HEK293 (cell line): ENCODE measurements around the gene NEK6.

Source experiments
- CTCF ChIA-PET: fragments of 350-600 bp; formaldehyde crosslinking; extraction: SDS; loops from one replicate; lab custom pipeline; 2021; ENCODE audit warnings: antibody characterized with exemption; lab: Yijun Ruan, JAX
- POLR2A ChIA-PET: fragments of 300-600 bp; formaldehyde crosslinking; extraction: SDS; loops from one replicate; lab custom pipeline; 2020; ENCODE audit warnings: antibody characterized with exemption, inconsistent platforms; lab: Yijun Ruan, JAX
- H3K27ac ChIP-seq: fragments of 200-500 bp; sonication (Bioruptor generic); 2 replicates; pipeline ENCODE4 v1.5.1; 2014; ENCODE audit warnings: low read depth, low read length, control low read depth, inconsistent platforms; ENCODE audit errors: extremely low read depth
- H3K36me3 ChIP-seq, 2 experiments: fragments of 200-500 bp in 1 of 2; sonication (Bioruptor generic) in 1 of 2; 1 replicate in 1 of 2; 2 replicates in 1 of 2; pipeline ENCODE4 v1.5.1; 2014 to 2017; ENCODE audit warnings: inconsistent platforms in 2 of 2, low read length in 2 of 2; ENCODE audit not compliant: control insufficient read depth in 2 of 2, insufficient read depth in 1 of 2
- H3K4me1 ChIP-seq: fragments of 200-500 bp; sonication (Bioruptor generic); 2 replicates; pipeline ENCODE4 v1.5.1; 2014; ENCODE audit warnings: mild to moderate bottlenecking, low read length, inconsistent platforms; ENCODE audit not compliant: control insufficient read depth, insufficient read depth
- H3K4me3 ChIP-seq: 2 replicates; pipeline ENCODE4 v1.5.1; 2011; ENCODE audit warnings: low read depth, mild to moderate bottlenecking, control low read depth, low read length, moderate library complexity
- H3K9me3 ChIP-seq: fragments of 200-500 bp; sonication (Bioruptor generic); 2 replicates; pipeline ENCODE4 v1.5.1; 2014; ENCODE audit warnings: low read depth, low read length, inconsistent platforms; ENCODE audit not compliant: control insufficient read depth, insufficient read depth
- GLIS1 ChIP-seq: fragments of 450-650 bp; formaldehyde crosslinking; IDR thresholded peaks from 2 replicates; pipeline ENCODE4 v1.5.1; 2016; ENCODE audit warnings: missing biosample characterization, missing genetic modification characterization
- TCF7L2 ChIP-seq: IDR thresholded peaks from 2 replicates; pipeline ENCODE4 v1.6.1; 2011; ENCODE audit warnings: low read depth, mild to moderate bottlenecking, inconsistent platforms, low read length, moderate library complexity, borderline replicate concordance
- ZEB2 ChIP-seq: fragments of 450-650 bp; formaldehyde crosslinking; IDR thresholded peaks from 2 replicates; pipeline ENCODE4 v1.5.1; 2016; ENCODE audit warnings: missing biosample characterization, missing genetic modification characterization
- ZNF146 ChIP-seq: fragments of 450-650 bp; formaldehyde crosslinking; IDR thresholded peaks from 2 replicates; pipeline ENCODE4 v1.5.1; 2016; ENCODE audit warnings: missing biosample characterization, missing genetic modification characterization
- ZNF366 ChIP-seq: fragments of 450-650 bp; formaldehyde crosslinking; conservative IDR thresholded peaks from 2 replicates; pipeline ENCODE4 v1.5.1; 2016; ENCODE audit warnings: missing biosample characterization, missing genetic modification characterization
- ZNF488 ChIP-seq: fragments of 450-650 bp; formaldehyde crosslinking; IDR thresholded peaks from 2 replicates; pipeline ENCODE4 v1.5.1; 2016; ENCODE audit warnings: missing biosample characterization, missing genetic modification characterization
- ZNF544 ChIP-seq: fragments of 450-650 bp; formaldehyde crosslinking; IDR thresholded peaks from 2 replicates; pipeline ENCODE4 v1.5.0; 2017; ENCODE audit warnings: missing biosample characterization, missing genetic modification characterization
- ZNF600 ChIP-seq: fragments of 450-650 bp; formaldehyde crosslinking; IDR thresholded peaks from 2 replicates; pipeline ENCODE4 v1.5.1; 2016; ENCODE audit warnings: missing biosample characterization, missing genetic modification characterization
- ZNF629 ChIP-seq: fragments of 450-650 bp; formaldehyde crosslinking; IDR thresholded peaks from 2 replicates; pipeline ENCODE4 v1.5.1; 2017; ENCODE audit warnings: missing biosample characterization, missing genetic modification characterization
- ZNF660 ChIP-seq: fragments of 450-650 bp; IDR thresholded peaks from 2 replicates; pipeline ENCODE4 v1.5.1; 2018; ENCODE audit warnings: missing biosample characterization, mild to moderate bottlenecking, missing genetic modification characterization
- ZSCAN30 ChIP-seq: fragments of 450-650 bp; IDR thresholded peaks from 2 replicates; pipeline ENCODE4 v1.5.1; 2018; ENCODE audit warnings: missing biosample characterization, mild to moderate bottlenecking, missing genetic modification characterization, moderate library complexity
- TF ChIP-seq, protein P1 (sequence below): fragments of 450-650 bp; formaldehyde crosslinking; IDR thresholded peaks from 2 replicates; pipeline ENCODE4 v1.5.1; 2016; ENCODE audit warnings: missing biosample characterization, missing genetic modification characterization
- TF ChIP-seq, protein P2 (sequence below): fragments of 450-650 bp; formaldehyde crosslinking; IDR thresholded peaks from 2 replicates; pipeline ENCODE4; 2016; ENCODE audit warnings: missing biosample characterization, missing genetic modification characterization

Gene NEK6

DNA sequence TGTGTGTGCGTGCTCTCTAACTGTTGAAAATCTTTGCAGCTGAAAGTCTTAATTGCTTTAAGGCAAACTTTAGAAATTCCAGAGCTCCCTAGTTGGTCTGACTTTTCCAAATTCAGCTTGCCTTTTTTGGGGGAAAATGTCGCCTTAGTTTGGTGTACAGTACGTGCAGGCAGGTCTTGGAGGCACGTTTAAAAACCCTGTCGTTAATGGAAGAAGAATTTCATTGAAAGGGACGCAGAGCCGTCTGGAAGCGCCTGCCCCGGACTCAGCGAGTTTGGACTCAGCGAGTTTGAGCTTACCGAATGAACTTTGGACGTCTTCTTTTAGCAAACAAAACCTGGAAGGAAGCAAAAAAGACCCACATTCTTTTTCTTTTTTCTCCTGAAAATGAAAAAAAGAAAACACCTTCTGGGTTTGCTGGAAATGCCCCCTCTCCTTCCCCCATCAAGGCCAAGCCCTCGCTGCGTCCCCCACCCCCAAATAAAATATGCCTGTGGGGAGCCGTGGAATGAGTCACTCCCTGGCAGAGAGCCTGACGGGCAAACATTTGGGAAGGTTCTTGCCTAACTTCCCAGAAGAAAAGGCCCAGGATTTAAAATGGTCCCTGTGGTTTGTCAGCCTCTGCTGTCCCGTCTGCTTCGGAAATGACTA lies 1.5 kb downstream of the NEK6 start (continued):
- TF ChIP-seq ZNF629 (tag by site-specific recombination): peak; percentile 24; the same call in 1 of the 2 replicates
- TF ChIP-seq ZNF660: 0 out of 2 replicates have a peak, but pooled peaks have one; percentile 55
- TF ChIP-seq, protein P1, sequence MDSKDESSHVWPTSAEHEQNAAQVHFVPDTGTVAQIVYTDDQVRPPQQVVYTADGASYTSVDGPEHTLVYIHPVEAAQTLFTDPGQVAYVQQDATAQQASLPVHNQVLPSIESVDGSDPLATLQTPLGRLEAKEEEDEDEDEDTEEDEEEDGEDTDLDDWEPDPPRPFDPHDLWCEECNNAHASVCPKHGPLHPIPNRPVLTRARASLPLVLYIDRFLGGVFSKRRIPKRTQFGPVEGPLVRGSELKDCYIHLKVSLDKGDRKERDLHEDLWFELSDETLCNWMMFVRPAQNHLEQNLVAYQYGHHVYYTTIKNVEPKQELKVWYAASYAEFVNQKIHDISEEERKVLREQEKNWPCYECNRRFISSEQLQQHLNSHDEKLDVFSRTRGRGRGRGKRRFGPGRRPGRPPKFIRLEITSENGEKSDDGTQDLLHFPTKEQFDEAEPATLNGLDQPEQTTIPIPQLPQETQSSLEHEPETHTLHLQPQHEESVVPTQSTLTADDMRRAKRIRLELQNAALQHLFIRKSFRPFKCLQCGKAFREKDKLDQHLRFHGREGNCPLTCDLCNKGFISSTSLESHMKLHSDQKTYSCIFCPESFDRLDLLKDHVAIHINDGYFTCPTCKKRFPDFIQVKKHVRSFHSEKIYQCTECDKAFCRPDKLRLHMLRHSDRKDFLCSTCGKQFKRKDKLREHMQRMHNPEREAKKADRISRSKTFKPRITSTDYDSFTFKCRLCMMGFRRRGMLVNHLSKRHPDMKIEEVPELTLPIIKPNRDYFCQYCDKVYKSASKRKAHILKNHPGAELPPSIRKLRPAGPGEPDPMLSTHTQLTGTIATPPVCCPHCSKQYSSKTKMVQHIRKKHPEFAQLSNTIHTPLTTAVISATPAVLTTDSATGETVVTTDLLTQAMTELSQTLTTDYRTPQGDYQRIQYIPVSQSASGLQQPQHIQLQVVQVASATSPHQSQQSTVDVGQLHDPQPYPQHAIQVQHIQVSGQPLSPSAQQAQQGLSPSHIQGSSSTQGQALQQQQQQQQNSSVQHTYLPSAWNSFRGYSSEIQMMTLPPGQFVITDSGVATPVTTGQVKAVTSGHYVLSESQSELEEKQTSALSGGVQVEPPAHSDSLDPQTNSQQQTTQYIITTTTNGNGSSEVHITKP: peak; percentile 72
- TF ChIP-seq GLIS1: peak; percentile 38; the same call in 1 of the 2 replicates
- TF ChIP-seq ZEB2 (tag by site-specific recombination): peak; percentile 35; the same call in 1 of the 2 replicates
- TF ChIP-seq, all 188 proteins: peak for 18

DNA sequence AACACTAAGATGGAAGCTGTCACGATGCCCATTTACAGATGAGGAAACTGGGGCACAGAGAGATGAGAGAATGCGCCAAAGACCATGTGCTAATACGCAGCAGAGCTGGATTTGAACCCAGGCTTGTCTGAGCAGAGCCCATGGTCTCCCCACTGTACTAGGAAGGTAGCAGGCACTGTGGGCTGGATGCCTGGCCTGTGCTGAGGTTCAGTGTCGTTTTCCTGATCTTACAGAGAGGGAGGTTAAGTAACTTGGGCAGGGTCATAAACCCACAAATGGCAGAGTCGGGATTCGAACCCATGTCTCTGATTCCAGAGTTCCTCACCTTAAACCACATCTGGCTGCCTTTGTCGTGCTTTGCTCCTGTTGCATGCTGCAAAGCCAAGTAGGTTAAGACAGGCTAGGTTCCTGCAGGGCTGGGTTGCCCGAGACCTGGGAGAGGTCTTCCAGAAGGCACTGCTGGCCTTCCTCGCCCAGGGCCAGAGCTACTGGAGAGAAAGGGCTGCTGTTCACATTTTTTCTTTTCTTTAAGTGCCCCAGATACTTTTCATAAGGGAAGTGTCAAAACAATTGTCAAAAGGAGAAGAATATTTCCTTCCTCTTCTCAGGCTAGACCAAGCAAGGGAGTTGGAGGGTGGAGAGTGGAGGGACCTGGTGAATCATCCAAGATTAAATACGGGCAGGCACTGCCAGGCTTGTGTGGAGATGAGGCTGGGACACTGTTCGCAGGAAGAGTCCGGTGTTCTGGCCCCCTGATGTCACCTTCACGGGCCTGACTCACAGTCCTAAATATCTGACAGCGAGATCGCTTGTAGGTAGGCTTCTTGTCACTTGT lies 3.2 kb downstream of the NEK6 start:
- H3K27ac ChIP-seq: no peak overlapping the region
- POLR2A ChIA-PET: no interaction called here
- peaks cover 5% of the 10 kb centered on the region for H3K4me1 ChIP-seq
- TF ChIP-seq ZNF629 (tag by site-specific recombination) (no peak), ZNF544 (tag by site-specific recombination) (no peak), ZNF146 (tag by site-specific recombination) (no peak), ZSCAN30 (tag by site-specific recombination) (no peak), ZNF366 (tag by site-specific recombination) (0 out of 2 replicates have a peak, but pooled peaks have one; percentile 24), ZNF600 (peak; percentile 91), TCF7L2 (no peak)
- TF ChIP-seq, protein P1: peak; percentile 87
- no peak overlapping the region for H3K4me3 ChIP-seq
- H3K9me3 ChIP-seq: no peaks in the 10 kb centered on the region
- CTCF ChIA-PET: interaction anchor here (0.7 kb wide), 1 partner anchor 1555 kb away, joined by 3 read pairs; no protein-coding TSS in a partner anchor
- no peaks in the 10 kb centered on the region for H3K36me3 ChIP-seq

- Histone ChIP-seq H3K27ac (no peak overlapping the region), H3K4me3 (no peak overlapping the region), H3K9me3 (no peaks in the 10 kb centered on the region), H3K36me3 (no peaks in the 10 kb centered on the region), H3K4me1 (peaks cover 5% of the 10 kb centered on the region)
- ChIA-PET POLR2A (no interaction called here), CTCF (no interaction called here)
- TF ChIP-seq ZNF488 (tag by site-specific recombination) (no peak), ZNF660 (no peak)
- TF ChIP-seq, protein P2, sequence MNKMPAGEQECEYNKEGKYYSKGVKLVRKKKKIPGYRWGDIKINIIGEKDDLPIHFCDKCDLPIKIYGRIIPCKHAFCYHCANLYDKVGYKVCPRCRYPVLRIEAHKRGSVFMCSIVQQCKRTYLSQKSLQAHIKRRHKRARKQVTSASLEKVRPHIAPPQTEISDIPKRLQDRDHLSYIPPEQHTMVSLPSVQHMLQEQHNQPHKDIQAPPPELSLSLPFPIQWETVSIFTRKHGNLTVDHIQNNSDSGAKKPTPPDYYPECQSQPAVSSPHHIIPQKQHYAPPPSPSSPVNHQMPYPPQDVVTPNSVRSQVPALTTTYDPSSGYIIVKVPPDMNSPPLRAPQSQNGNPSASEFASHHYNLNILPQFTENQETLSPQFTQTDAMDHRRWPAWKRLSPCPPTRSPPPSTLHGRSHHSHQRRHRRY (tag by site-specific recombination): no peak
Measured at GRCh38 chr9:124261736-124262648, 4.2 kb downstream of the NEK6 start.
